ENCODE measurements around the gene GYS2. TPM values are rescaled to one million over a fixed set of nuclear protein-coding genes. Genes with fewer than 3 reads are reported as not detected.

GYS2 gene
- total and polyA plus RNA-seq, 2 experiments from 2014 or later = 0.16 to 0.27 TPM

- Histone ChIP-seq H3K4me3 (no peak overlapping the region), H3K9me2 (replicated peaks; ENCODE audit: insufficient read depth) (no peaks in the 10 kb centered on the region), H3K4me1 (ENCODE audit: insufficient read depth) (no peaks in the 10 kb centered on the region), H3K79me2 (no peaks in the 10 kb centered on the region), H3K4me2 (no peak overlapping the region), H3K27ac (no peak overlapping the region), H3K9me3 (ENCODE audit: low read depth) (no peaks in the 10 kb centered on the region), H3K27me3 (no peaks in the 10 kb centered on the region), H2AFZ (no peak overlapping the region), H4K20me1 (ENCODE audit: insufficient read depth, poor library complexity, severe bottlenecking) (no peaks in the 10 kb centered on the region), H3K36me3 (replicated peaks; ENCODE audit: insufficient read depth, low read depth) (no peaks in the 10 kb centered on the region)
- TF ChIP-seq EZH2 (IDR thresholded peaks at IDR 0.05; ENCODE audit: borderline replicate concordance) = no peak
- TF ChIP-seq EZH2phosphoT487 (IDR thresholded peaks at IDR 0.05; ENCODE audit: low read depth, severe bottlenecking, unreplicated experiment) = no peak
- no peak for TF ChIP-seq CTCF (IDR thresholded peaks at IDR 0.05; ENCODE audit: poor library complexity)
- WGBS (ENCODE audit: low lambda C conversion rate, missing lambda C conversion rate) = 52% methylated on average over 1 of the region's 1 CpG
- no peak for DNase-seq (ENCODE audit: low spot score)
These were observed 1.5 kb upstream of the GYS2 start for GRCh38 chr12:21606175-21606574.

- TF ChIP-seq EZH2 (IDR thresholded peaks at IDR 0.05; ENCODE audit: borderline replicate concordance) = no peak
- no peak for TF ChIP-seq CTCF (IDR thresholded peaks at IDR 0.05; ENCODE audit: poor library complexity)
- no peak for TF ChIP-seq EZH2phosphoT487 (IDR thresholded peaks at IDR 0.05; ENCODE audit: low read depth, severe bottlenecking, unreplicated experiment)
- no peak overlapping the region for H3K27ac ChIP-seq
- DNase-seq (ENCODE audit: low spot score) = no peak
- no peaks in the 10 kb centered on the region for H4K20me1 ChIP-seq (ENCODE audit: insufficient read depth, poor library complexity, severe bottlenecking)
- WGBS (ENCODE audit: low lambda C conversion rate, missing lambda C conversion rate) = 84% methylated on average over 2 of the region's 2 CpGs
- no peaks in the 10 kb centered on the region for H3K36me3 ChIP-seq (replicated peaks; ENCODE audit: insufficient read depth, low read depth)
- no peaks in the 10 kb centered on the region for H3K9me2 ChIP-seq (replicated peaks; ENCODE audit: insufficient read depth)
- no peak overlapping the region for H3K4me2 ChIP-seq
- no peaks in the 10 kb centered on the region for H3K4me1 ChIP-seq (ENCODE audit: insufficient read depth)
- no peaks in the 10 kb centered on the region for H3K27me3 ChIP-seq
- no peak overlapping the region for H3K4me3 ChIP-seq
- H2AFZ ChIP-seq = no peak overlapping the region
- H3K79me2 ChIP-seq = no peaks in the 10 kb centered on the region
- H3K9me3 ChIP-seq (ENCODE audit: low read depth) = no peaks in the 10 kb centered on the region
These were observed 1.9 kb downstream of the GYS2 start for GRCh38 chr12:21602774-21603173.

GRCh38 chr12:21600196-21600595 is 4.5 kb downstream of the GYS2 start:
- no peaks in the 10 kb centered on the region for H4K20me1 ChIP-seq (ENCODE audit: insufficient read depth, poor library complexity, severe bottlenecking)
- no peaks in the 10 kb centered on the region for H3K4me1 ChIP-seq (ENCODE audit: insufficient read depth)
- no peak overlapping the region for H2AFZ ChIP-seq
- WGBS (ENCODE audit: low lambda C conversion rate, missing lambda C conversion rate) = 65% methylated on average over 5 of the region's 5 CpGs
- no peak overlapping the region for H3K4me2 ChIP-seq
- no peaks in the 10 kb centered on the region for H3K9me2 ChIP-seq (replicated peaks; ENCODE audit: insufficient read depth)
- TF ChIP-seq CTCF (IDR thresholded peaks at IDR 0.05; ENCODE audit: poor library complexity) (no peak), EZH2phosphoT487 (IDR thresholded peaks at IDR 0.05; ENCODE audit: low read depth, severe bottlenecking, unreplicated experiment) (no peak), EZH2 (IDR thresholded peaks at IDR 0.05; ENCODE audit: borderline replicate concordance) (no peak)
- H3K9me3 ChIP-seq (ENCODE audit: low read depth) = no peaks in the 10 kb centered on the region
- H3K27me3 ChIP-seq = no peaks in the 10 kb centered on the region
- no peak overlapping the region for H3K4me3 ChIP-seq
- H3K36me3 ChIP-seq (replicated peaks; ENCODE audit: insufficient read depth, low read depth) = no peaks in the 10 kb centered on the region
- DNase-seq (ENCODE audit: low spot score) = no peak
- H3K79me2 ChIP-seq = no peaks in the 10 kb centered on the region
- no peak overlapping the region for H3K27ac ChIP-seq
